Neural crest cell (in vitro differentiated cells): ENCODE results near the gene MAP3K20. TPM values are rescaled to one million over a fixed set of nuclear protein-coding genes. Genes with fewer than 3 reads are reported as not detected.
"Not testable (repeated sequence)": the region's sequence is repeated elsewhere in the genome, so short reads cannot be mapped to it uniquely, and the experiment has no call there.

ENCODE experiments used
- DNase-seq: peaks from one replicate; pipeline ENCODE4 v3.0.0; 2021; ENCODE audit warnings: low read depth, mixed read lengths, low spot score
- H3K27ac Mint-ChIP-seq: one replicate; pipeline ENCODE4 v1.8.0; 2021; ENCODE audit warnings: mild to moderate bottlenecking, mixed read lengths; ENCODE audit not compliant: unreplicated experiment
- H3K27me3 Mint-ChIP-seq: 2 replicates; pipeline ENCODE4 v1.8.0; 2021; ENCODE audit warnings: low read depth, mild to moderate bottlenecking, mixed read lengths
- H3K36me3 Mint-ChIP-seq: 2 replicates; pipeline ENCODE4 v1.8.0; 2021; ENCODE audit warnings: low read depth, mild to moderate bottlenecking, mixed read lengths
- H3K4me1 Mint-ChIP-seq: 2 replicates; pipeline ENCODE4 v1.8.0; 2021; ENCODE audit warnings: mixed read lengths
- H3K4me3 Mint-ChIP-seq: one replicate; pipeline ENCODE4 v1.8.0; 2021; ENCODE audit warnings: mild to moderate bottlenecking, mixed read lengths
- H3K9me3 Mint-ChIP-seq: 2 replicates; pipeline ENCODE4 v1.8.0; 2021; ENCODE audit warnings: mixed read lengths
- total RNA-seq: library from RNA; stranded (reverse); gene quantifications from 2 replicates; pipeline ENCODE4 v1.2.1, GENCODE V29; 2021
- TF ChIP-seq, protein P1 (sequence below): fragments of 200-600 bp; sonication (generic); conservative IDR thresholded peaks from 2 replicates; pipeline ENCODE4 v1.5.0; 2021; ENCODE audit warnings: antibody characterized with exemption, mild to moderate bottlenecking

Gene MAP3K20
- total RNA-seq, 1 donor from 2014 or later, result 27.6 TPM

DNA sequence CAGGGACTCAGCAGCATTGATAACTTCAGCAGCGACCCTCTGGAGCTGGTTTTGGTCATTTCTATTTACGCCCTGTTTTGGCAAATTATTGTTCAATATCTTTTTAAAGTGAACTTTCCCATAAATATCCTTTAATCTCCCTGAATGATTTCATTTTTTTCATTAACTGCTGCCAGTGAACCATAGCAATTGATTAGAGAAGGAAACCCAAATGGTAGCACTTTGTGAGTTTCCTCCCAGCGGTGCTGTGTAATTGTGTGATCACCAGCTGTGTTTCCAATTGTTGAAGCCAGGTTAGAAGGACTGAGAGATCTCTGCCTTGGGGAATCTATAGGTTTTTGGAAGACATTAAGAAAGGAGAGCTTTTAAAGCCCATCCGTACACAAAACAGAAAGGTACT lies 16.3 kb downstream of the MAP3K20 start:
- TF ChIP-seq, protein P1, sequence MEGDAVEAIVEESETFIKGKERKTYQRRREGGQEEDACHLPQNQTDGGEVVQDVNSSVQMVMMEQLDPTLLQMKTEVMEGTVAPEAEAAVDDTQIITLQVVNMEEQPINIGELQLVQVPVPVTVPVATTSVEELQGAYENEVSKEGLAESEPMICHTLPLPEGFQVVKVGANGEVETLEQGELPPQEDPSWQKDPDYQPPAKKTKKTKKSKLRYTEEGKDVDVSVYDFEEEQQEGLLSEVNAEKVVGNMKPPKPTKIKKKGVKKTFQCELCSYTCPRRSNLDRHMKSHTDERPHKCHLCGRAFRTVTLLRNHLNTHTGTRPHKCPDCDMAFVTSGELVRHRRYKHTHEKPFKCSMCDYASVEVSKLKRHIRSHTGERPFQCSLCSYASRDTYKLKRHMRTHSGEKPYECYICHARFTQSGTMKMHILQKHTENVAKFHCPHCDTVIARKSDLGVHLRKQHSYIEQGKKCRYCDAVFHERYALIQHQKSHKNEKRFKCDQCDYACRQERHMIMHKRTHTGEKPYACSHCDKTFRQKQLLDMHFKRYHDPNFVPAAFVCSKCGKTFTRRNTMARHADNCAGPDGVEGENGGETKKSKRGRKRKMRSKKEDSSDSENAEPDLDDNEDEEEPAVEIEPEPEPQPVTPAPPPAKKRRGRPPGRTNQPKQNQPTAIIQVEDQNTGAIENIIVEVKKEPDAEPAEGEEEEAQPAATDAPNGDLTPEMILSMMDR, result no peak
- Mint-ChIP-seq H3K27me3 (no peaks in the 10 kb centered on the region), H3K4me1 (peaks cover 8% of the 10 kb centered on the region), H3K4me3 (no peak overlapping the region), H3K27ac (no peak overlapping the region), H3K9me3 (no peaks in the 10 kb centered on the region), H3K36me3 (peaks cover 7% of the 10 kb centered on the region)
- no peak for DNase-seq

DNA sequence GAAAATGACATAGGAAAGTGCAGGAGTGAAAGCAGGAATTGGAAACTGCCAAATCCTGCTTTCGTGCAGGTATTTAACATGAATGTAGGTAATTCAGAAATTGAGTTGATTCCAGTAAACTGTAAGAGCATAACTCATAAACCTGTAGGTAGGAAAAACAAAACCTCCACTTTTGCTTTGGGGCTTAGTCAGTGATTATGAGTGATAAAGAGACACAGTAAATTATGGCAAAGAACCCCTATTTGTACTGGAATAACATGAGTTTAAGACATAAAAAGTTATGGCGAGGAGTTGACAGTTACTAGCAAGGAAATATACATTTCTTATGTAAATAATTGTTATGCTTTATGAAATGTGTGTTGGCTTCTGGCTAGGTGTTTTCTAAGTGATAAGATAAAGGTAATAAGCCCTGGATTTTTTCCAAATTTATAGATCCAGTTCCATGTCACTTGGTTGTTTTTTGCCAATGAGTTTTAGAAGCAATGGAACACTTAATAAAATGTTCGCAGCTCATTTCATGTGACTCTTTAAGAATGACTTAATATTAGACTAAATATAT lies 17.3 kb downstream of the MAP3K20 start:
- Mint-ChIP-seq H3K4me3 (no peak overlapping the region), H3K27me3 (no peaks in the 10 kb centered on the region), H3K27ac (no peak overlapping the region), H3K4me1 (peaks cover 8% of the 10 kb centered on the region), H3K9me3 (no peaks in the 10 kb centered on the region), H3K36me3 (peaks cover 7% of the 10 kb centered on the region)
- TF ChIP-seq, protein P1, result no peak
- no peak for DNase-seq

- not testable (repeated sequence) for H3K36me3 Mint-ChIP-seq, H3K27ac Mint-ChIP-seq, H3K4me1 Mint-ChIP-seq, H3K27me3 Mint-ChIP-seq, H3K9me3 Mint-ChIP-seq, DNase-seq, H3K4me3 Mint-ChIP-seq
These were observed 18.0 kb downstream of the MAP3K20 start for GRCh38 chr2:173093617-173094016.

DNA sequence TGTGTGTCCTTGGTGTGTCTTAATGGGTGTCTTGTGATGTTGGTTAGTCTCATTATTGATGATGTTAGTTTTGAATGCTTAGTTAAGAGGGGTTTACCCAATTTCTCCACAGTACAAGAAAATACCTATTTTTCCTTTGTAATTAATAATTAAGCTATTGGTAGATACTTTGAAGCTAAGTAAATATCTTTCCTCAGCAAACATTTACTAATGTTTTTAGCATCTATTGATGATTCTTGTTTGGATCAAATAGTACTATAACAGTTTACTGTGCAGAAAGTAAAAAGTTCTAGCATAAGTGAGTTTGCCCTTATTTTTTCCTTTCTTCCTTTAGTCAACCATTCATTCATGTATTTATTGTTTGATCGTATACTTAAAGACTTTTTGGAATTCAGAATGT lies 19.1 kb downstream of the MAP3K20 start:
- no peak for DNase-seq
- no peak overlapping the region for H3K4me3 Mint-ChIP-seq
- no peaks in the 10 kb centered on the region for H3K9me3 Mint-ChIP-seq
- H3K27me3 Mint-ChIP-seq, result no peaks in the 10 kb centered on the region
- peaks cover 7% of the 10 kb centered on the region for H3K36me3 Mint-ChIP-seq
- TF ChIP-seq, protein P1, result no peak
- peak overlapping the region; percentile 60 for H3K27ac Mint-ChIP-seq
- peaks cover 8% of the 10 kb centered on the region for H3K4me1 Mint-ChIP-seq

DNA sequence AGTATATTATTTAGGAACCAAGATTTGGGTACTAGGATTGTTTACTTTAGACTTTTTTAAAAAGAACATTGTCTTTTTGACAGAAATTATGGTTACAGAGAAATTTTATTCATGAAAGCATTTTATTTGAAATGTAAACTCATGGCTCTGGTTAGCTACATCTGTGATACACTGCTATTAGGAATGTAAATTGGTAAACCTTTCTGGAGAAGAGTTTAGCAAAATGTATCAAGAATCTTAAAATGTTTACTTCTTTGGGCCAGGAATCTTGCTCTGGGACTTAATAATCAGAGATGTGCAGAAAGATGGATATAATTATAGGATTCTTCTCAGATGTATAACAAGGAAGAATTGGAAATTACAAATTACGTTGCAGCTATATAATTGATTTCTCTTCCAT lies 19.7 kb downstream of the MAP3K20 start:
- Mint-ChIP-seq H3K9me3 (no peaks in the 10 kb centered on the region), H3K4me1 (peaks cover 5% of the 10 kb centered on the region), H3K36me3 (peaks cover 7% of the 10 kb centered on the region), H3K27me3 (no peaks in the 10 kb centered on the region), H3K27ac (no peak overlapping the region), H3K4me3 (no peak overlapping the region)
- DNase-seq, result no peak
- TF ChIP-seq, protein P1, result no peak

DNA sequence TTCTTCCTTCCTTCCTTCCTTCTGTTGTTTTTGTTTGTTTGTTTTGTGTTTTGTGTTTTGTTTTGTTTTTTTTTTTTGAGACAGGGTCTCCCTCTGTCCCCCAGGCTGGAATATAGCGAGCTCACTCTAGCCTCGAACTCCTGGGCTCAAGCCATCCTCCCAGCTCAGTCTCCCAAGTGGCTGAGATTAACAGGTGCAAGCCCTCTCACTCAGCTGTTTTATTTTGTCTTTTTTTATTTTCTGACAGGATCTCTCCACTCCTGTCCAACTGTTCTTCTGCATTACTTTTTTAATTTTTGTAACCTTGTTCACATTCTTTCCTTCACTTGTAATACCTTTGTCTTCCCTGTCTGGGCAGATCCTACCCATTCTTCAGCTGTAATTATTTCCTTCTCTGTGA lies 23.6 kb downstream of the MAP3K20 start:
- Mint-ChIP-seq H3K4me3 (no peak overlapping the region), H3K4me1 (no peaks in the 10 kb centered on the region), H3K27me3 (no peaks in the 10 kb centered on the region), H3K27ac (no peak overlapping the region), H3K9me3 (no peaks in the 10 kb centered on the region), H3K36me3 (peaks cover 3% of the 10 kb centered on the region)
- no peak for DNase-seq
- TF ChIP-seq, protein P1, result no peak
